A549 (cell line): Measurements from ENCODE around the gene ABO. TPM values are rescaled to one million over a fixed set of nuclear protein-coding genes. Genes with fewer than 3 reads are reported as not detected.
"Not testable (repeated sequence)": the region's sequence is repeated elsewhere in the genome, so short reads cannot be mapped to it uniquely, and the experiment has no call there.

ENCODE experiments used
- ATAC-seq, 2 experiments: fragments of 200-7000 bp in 1 of 2; fragments of >200 bp in 1 of 2; cut with Nextera tagmentation in 1 of 2; cut with Tn5 transposase in 1 of 2; 3 replicates each; pipeline versions ENCODE4 v1.8.0 to v1.9.1; 2018 to 2020; ENCODE audit warnings: mild to moderate bottlenecking in 1 of 2, moderate library complexity in 1 of 2
- CTCF ChIA-PET: fragments of 300-600 bp; sonication (Branson Sonifier 250); formaldehyde crosslinking; extraction: SDS; loops from one replicate; lab custom pipeline; 2021; ENCODE audit warnings: antibody characterized with exemption, inconsistent platforms; lab: Yijun Ruan, JAX
- POLR2A ChIA-PET: fragments of 350-600 bp; formaldehyde crosslinking; extraction: SDS; loops from one replicate; lab custom pipeline; 2021; ENCODE audit warnings: antibody characterized with exemption, inconsistent platforms; lab: Yijun Ruan, JAX
- DNase-seq, 2 experiments: peaks; one replicate each; pipeline versions ENCODE4 v3.0.0 to v3.0.0-alpha.2; 2011 to 2016; ENCODE audit warnings: low read depth in 1 of 2, low spot score in 1 of 2
- FAIRE-seq: peaks from 2 replicates; lab custom pipeline; 2011; peaks lifted over from hg19 to GRCh38; lab: Jason Lieb, UNC
- H3K27ac ChIP-seq, 2 experiments: fragments of >200 bp; sonication (Bioruptor Twin); formaldehyde crosslinking; 3 replicates each; pipeline ENCODE4 v1.5.1; 2016 to 2017
- H3K4me1 ChIP-seq: fragments of >200 bp; sonication (Bioruptor Twin); formaldehyde crosslinking; 3 replicates; pipeline ENCODE4 v1.6.1; 2016
- H3K4me2 ChIP-seq: fragments of >200 bp; sonication (Bioruptor Twin); formaldehyde crosslinking; 3 replicates; pipeline ENCODE4 v1.6.1; 2016
- H3K4me3 ChIP-seq: fragments of >200 bp; sonication (Bioruptor Twin); formaldehyde crosslinking; 3 replicates; pipeline ENCODE4 v1.5.1; 2016
- H3K9me3 ChIP-seq: fragments of >200 bp; sonication (Bioruptor Twin); formaldehyde crosslinking; 3 replicates; pipeline ENCODE4 v1.6.1; 2016
- BCL3 ChIP-seq: fragments of >200 bp; sonication (Bioruptor Twin); formaldehyde crosslinking; IDR thresholded peaks from 3 replicates; pipeline ENCODE4 v1.6.1; 2016
- BHLHE40 ChIP-seq: IDR thresholded peaks from 2 replicates; pipeline ENCODE4 v1.6.1; 2012; ENCODE audit warnings: low read depth, low read length, inconsistent platforms
- CBX8 ChIP-seq: fragments of 200-600 bp; sonication (generic); IDR thresholded peaks from 2 replicates; pipeline ENCODE4 v1.6.1; 2016
- EHF ChIP-seq: fragments of 250-450 bp; sonication (Bioruptor Pico); IDR thresholded peaks from 2 replicates; pipeline ENCODE4 v1.5.0; 2020; ENCODE audit warnings: mild to moderate bottlenecking
- HEYL ChIP-seq: fragments of 250-450 bp; sonication (Bioruptor Pico); IDR thresholded peaks from 2 replicates; pipeline ENCODE4 v1.8.0; 2021; ENCODE audit warnings: mild to moderate bottlenecking, moderate library complexity
- JUN ChIP-seq, 2 experiments: fragments of >200 bp; sonication (Bioruptor Twin); formaldehyde crosslinking; IDR thresholded peaks; 2 replicates in 1 of 2; 3 replicates in 1 of 2; pipeline ENCODE4 v1.6.1; 2016 to 2017
- MYC ChIP-seq: IDR thresholded peaks from 2 replicates; pipeline ENCODE4 v1.6.1; 2012; ENCODE audit warnings: mild to moderate bottlenecking, inconsistent platforms, low read length, improper control_type of control experiment, borderline replicate concordance
- NR3C1 ChIP-seq: fragments of >200 bp; sonication (Bioruptor Twin); formaldehyde crosslinking; IDR thresholded peaks from 3 replicates; pipeline ENCODE4 v1.6.1; 2017
- PHF8 ChIP-seq: fragments of 200-600 bp; sonication (generic); IDR thresholded peaks from 2 replicates; pipeline ENCODE4 v1.6.1; 2016; ENCODE audit warnings: low read depth, mild to moderate bottlenecking, antibody characterized with exemption, moderate library complexity, borderline replicate concordance
- POLR2AphosphoS2 ChIP-seq: conservative IDR thresholded peaks from 2 replicates; pipeline ENCODE4 v1.6.1; 2012; ENCODE audit warnings: low read length, improper control_type of control experiment, inconsistent platforms
- RARB ChIP-seq: fragments of 250-450 bp; sonication (Bioruptor Pico); IDR thresholded peaks from 2 replicates; pipeline ENCODE4 v1.8.0; 2021; ENCODE audit warnings: mild to moderate bottlenecking, moderate library complexity
- REST ChIP-seq: fragments of 200-600 bp; sonication (generic); IDR thresholded peaks from 2 replicates; pipeline ENCODE4 v1.6.1; 2016; ENCODE audit warnings: antibody characterized with exemption, mild to moderate bottlenecking, moderate library complexity
- SMC3 ChIP-seq: fragments of >200 bp; sonication (Bioruptor Twin); formaldehyde crosslinking; IDR thresholded peaks from 3 replicates; pipeline ENCODE4 v1.6.1; 2018; ENCODE audit warnings: inconsistent platforms
- TFCP2L1 ChIP-seq: fragments of 250-450 bp; sonication (Bioruptor Pico); IDR thresholded peaks from 2 replicates; pipeline ENCODE4 v1.5.0; 2021; ENCODE audit warnings: mild to moderate bottlenecking
- ZNF302 ChIP-seq: fragments of 250-450 bp; sonication (Bioruptor Pico); IDR thresholded peaks from 2 replicates; pipeline ENCODE4 v1.9.0; 2021; ENCODE audit warnings: inconsistent platforms, mild to moderate bottlenecking, moderate library complexity
- WGBS: methylation state at CpG from one replicate; pipeline ENCODE4 v1.1.6; 2017; ENCODE audit errors: missing lambda C conversion rate; 5-methylcytosine and 5-hydroxymethylcytosine counted together
- polyA plus RNA-seq, 4 experiments: library from polyadenylated mRNA; depleted of rRNA in 3 of 4; stranded (reverse); fragments of >200 nt; fragmentation: RNase III in 1 of 4; extraction: RNeasy Plus Mini Kit Qiagen cat#74134 plus additional on column Dnase treatment in 1 of 4; gene quantifications; 2 replicates in 3 of 4; 3 replicates in 1 of 4; pipeline ENCODE4 v1.2.3, GENCODE V29; 2011 to 2017

Gene ABO
- polyA plus RNA-seq, 2 of the 4 experiments (the other 2 are of a cell fraction), result not detected

- Histone ChIP-seq H3K27ac (no peak overlapping the region), H3K4me1 (no peaks in the 10 kb centered on the region), H3K9me3 (0 out of 3 replicates have a peak, but pooled peaks cover 2% of the 10 kb centered on the region), H3K4me2 (no peak overlapping the region), H3K4me3 (no peak overlapping the region)
- ChIA-PET POLR2A (no interaction called here), CTCF (no interaction called here)
- FAIRE-seq (no peak), DNase-seq (no peak), ATAC-seq (no peak)
- no peak for TF ChIP-seq NR3C1
- no peak for TF ChIP-seq SMC3
- no peak for TF ChIP-seq CBX8
- TF ChIP-seq PHF8, result no peak
- no peak for TF ChIP-seq BCL3
- no peak for TF ChIP-seq MYC
- no peak for TF ChIP-seq HEYL (CRISPR knock-in tag)
- TF ChIP-seq RARB, result no peak
- TF ChIP-seq REST, result no peak
- TF ChIP-seq BHLHE40, result no peak
- no peak for TF ChIP-seq EHF (CRISPR knock-in tag)
- TF ChIP-seq ZNF302 (CRISPR knock-in tag), result no peak
- no peak for TF ChIP-seq TFCP2L1
- TF ChIP-seq POLR2AphosphoS2, result no peak
- no peak for TF ChIP-seq JUN (IDR thresholded peaks at IDR 0.05)
- WGBS, result 73% methylated on average over 30 of the region's 32 CpGs
Measured at GRCh38 chr9:133233681-133234432, 41.1 kb downstream of the ABO start.

GRCh38 chr9:133231934-133232568 lies 43.0 kb downstream of the ABO start:
- H3K27ac ChIP-seq, H3K9me3 ChIP-seq, H3K4me1 ChIP-seq, H3K4me2 ChIP-seq, DNase-seq, H3K4me3 ChIP-seq, ATAC-seq, POLR2A ChIA-PET, CTCF ChIA-PET, FAIRE-seq: not testable (repeated sequence)
- WGBS, result 71% methylated on average over 24 of the region's 24 CpGs

- ATAC-seq, POLR2A ChIA-PET, H3K4me2 ChIP-seq, H3K4me1 ChIP-seq, FAIRE-seq, DNase-seq, H3K27ac ChIP-seq, H3K4me3 ChIP-seq, H3K9me3 ChIP-seq: not testable (repeated sequence)
- 45% methylated on average over 7 of the region's 7 CpGs for WGBS
- CTCF ChIA-PET, result interaction anchor here (1.1 to 1.7 kb wide), 2 partner anchors 9 to 44 kb away, joined by 3 to 15 read pairs; no protein-coding TSS in a partner anchor
Measured at GRCh38 chr9:133230514-133230913, 44.5 kb downstream of the ABO start.
